KG1 (cell line): ENCODE results near the gene PEPD.

ENCODE experiments used
- DNase-seq: peaks from one replicate; lab custom pipeline; 2025; lab: John Stamatoyannopoulos, UW

PEPD gene

DNA sequence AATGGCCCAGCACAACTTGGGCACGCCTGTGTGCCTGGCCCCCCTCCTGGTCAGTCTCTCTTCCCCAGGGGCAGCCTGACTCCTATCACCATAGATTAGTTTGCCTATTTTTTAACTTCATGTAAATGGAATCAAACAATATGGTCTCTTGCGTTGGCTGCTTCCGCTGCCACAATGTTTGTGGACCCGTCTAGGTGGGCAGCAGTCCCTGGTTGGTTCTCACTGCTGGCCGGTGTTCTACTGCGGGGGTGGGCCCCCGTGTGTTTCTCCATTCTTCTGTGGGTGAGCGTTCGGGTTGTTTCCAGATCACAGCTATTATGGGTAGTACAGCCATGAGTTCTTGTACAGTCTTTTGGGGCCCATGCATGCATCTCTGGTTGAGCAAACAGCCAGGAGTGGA, 100.8 kb downstream of the PEPD start:
- no peak for DNase-seq

DNA sequence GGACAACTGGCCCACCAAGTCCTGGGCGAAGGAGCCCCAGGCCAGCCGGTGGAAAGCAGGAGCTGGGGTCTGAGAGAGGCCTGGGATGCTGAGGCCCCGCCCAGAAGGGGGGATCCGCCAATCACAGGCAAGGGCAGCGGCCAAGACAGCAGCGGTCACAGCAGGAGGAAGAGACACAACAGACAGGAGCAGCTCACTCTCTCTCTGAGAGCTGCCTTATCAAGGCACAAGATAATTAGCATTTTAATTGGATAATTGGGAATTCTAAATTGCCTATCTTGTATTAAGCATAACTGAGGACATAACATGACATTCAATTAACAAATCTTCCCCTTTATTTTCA, 101.8 kb downstream of the PEPD start:
- DNase-seq, result no peak

DNA sequence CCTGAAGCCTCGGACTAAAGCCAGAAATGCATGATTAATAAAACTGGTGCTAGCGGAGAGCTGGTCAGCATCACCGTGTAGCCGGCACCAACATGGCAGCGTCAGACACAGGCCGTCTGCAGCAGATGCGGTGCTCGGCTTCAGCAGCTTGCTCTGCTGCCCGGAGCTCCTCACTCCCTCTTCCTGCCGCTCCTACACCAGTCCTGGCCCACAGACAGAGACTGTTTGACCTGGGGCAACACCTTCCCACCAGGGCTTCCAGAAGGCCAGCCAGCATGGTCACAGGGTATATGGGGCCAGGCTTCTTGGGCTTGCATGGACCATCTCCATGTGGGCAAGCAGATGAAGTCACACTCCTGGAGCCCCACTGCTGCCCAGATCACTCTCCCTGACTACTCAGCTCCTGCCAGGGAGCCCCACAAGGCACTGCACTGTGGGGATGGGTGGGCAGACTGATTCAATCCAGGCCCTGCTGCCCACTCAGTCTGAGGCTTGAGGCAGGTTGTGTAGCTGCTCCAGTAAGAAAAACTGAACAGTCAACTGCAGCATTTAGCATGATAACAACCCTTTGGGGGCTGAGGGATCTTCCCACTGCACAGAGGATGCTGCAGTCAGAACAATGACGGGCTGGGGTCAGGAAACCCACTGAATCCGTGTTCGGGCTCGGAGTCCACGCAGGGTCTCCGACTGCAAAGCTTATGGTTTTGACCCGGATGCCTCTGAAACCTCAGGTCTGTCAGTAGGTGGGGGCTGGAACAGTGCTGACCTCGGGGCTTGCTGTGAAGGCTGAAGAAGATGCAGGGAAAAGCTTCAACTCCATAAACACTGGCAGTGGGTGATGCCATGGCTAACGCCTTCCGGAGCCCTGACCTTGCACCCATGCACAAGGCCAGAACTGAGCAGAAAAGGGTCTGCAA, 102.5 kb downstream of the PEPD start:
- no peak for DNase-seq

- no peak for DNase-seq
Measured at GRCh38 chr19:33418461-33418860, 103.1 kb downstream of the PEPD start.

GRCh38 chr19:33417751-33418150, 103.8 kb downstream of the PEPD start:
- no peak for DNase-seq

- peak; percentile 31 for DNase-seq
Measured at GRCh38 chr19:33416307-33417215, 105.0 kb downstream of the PEPD start.

GRCh38 chr19:33414667-33415605, 106.7 kb downstream of the PEPD start:
- no peak for DNase-seq

GRCh38 chr19:33413868-33414666, 107.5 kb downstream of the PEPD start:
- no peak for DNase-seq

GRCh38 chr19:33413426-33413725, 108.2 kb downstream of the PEPD start:
- no peak for DNase-seq

DNA sequence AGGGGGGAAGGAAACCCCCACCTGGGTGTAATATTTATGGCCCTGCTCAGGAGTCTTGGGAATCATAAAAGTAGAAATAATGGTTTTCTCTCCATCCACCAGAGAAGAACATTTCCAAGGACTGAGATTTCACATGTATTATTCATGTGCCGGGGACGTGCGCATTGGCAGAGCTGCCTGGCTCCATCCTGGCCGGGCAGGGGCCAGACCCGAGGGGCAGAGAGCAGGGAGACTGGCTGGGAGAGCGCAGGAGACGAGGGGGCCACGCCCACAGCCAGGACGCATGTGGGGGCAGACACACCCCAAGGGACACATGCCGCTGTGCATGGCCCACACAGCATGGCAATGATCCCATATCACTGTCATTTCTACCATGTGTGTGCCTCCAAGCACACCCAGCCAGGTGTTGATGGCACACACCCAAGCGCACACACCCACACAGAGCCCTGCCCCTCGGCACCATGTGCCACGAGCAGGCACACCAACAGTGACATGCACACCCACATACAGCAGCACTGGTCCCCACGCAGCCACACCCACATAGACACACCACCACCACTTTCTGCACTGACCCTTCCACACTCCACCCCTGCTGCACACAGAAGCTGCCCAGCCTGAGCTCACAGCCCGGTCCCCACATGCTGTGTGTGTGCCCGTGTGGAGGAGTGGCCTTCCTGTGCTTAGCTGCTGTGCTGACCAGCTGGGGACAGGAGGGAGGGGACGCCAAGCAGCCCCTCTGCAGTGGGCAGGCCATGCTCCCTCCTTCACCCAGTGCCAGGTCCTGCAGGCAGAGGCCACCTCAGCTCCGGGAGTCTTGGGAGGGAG, 108.8 kb downstream of the PEPD start:
- DNase-seq, result no peak

GRCh38 chr19:33411621-33412180, 109.9 kb downstream of the PEPD start:
- DNase-seq, result no peak

DNA sequence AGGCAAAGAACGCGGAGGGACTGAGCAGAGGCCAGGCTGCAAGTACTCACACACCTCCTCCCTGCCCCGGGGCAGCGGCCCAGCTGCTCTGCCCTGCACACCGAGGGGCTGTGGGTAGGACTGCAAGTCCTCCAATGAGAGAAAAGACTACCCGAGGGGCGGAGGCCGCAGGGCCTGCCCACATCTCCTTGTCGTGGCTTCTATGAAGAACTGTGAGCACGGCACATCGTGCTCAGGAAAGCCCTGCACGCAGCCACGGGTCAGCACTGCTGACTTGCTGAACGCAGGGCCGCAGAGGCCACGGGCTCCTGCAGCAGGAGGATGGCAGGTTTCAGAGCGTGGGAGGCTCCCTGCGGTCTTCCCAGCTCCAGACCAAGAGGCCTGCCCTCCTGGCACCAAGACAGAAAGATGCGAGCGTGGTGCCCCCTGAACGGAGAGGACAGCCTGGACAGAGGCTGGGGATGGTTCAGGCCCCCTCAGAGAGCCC, 110.6 kb downstream of the PEPD start:
- no peak for DNase-seq

DNA sequence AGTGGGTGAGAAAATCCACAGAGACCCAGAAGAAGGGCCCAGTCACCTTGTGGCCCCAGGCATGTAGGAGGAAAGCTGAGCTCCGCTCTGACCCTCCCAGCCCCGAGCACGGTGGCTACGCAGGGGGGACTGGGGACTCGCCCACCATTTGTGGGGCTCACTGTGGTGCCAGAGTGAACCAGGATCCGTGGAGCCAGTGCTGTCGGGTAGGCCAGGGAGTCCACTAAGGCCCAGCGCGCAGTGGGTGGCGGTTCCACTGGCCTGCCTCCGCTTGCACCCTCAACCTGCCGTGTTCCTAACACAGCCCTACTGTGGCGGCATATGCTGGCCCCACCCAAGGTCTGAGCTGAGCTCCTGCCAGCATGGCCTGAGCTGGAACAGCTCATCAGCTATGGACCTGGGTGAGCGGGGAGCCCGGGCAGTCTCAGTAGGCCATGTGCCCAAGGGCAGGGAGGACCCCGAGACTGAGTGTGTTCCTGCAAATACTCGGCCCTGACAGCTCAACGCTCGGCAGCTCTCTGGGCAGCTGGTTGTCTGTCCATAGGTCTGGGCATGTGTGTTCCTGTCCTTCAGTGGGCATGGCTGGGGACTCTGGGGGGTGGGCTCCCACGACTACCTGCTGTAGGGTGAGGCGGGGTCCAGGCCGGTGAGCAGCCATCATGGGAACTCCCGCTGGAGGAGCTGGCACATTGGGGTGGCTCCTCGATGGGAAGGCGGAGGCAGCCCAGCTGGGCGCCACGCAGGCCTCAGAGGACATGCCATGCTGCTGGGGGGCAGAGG, 111.5 kb downstream of the PEPD start:
- no peak for DNase-seq

GRCh38 chr19:33408538-33409434, 112.8 kb downstream of the PEPD start:
- no peak for DNase-seq

DNA sequence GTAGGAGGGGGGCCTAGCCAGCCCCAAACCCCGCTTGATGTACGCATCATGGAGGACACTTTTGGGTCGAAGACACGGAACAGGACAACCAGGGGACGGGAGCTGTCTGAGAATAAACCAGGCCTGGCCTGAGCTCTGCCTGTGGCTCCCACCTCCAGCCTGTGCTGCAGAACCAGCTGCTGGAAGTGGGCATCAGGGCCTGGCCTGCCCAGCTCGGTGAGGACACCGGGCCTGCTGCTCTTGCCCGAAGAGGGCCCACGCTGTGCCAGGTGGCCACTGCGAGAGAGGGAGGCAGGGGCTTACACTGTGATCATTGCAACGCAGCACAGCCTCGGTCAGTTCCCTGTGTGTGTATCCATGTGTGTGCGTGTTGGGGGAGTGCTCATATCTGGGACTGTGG, 113.5 kb downstream of the PEPD start:
- no peak for DNase-seq

- DNase-seq, result no peak
Measured at GRCh38 chr19:33407716-33408115, 113.9 kb downstream of the PEPD start.

- no peak for DNase-seq
Measured at GRCh38 chr19:33407140-33407551, 114.4 kb downstream of the PEPD start.

DNA sequence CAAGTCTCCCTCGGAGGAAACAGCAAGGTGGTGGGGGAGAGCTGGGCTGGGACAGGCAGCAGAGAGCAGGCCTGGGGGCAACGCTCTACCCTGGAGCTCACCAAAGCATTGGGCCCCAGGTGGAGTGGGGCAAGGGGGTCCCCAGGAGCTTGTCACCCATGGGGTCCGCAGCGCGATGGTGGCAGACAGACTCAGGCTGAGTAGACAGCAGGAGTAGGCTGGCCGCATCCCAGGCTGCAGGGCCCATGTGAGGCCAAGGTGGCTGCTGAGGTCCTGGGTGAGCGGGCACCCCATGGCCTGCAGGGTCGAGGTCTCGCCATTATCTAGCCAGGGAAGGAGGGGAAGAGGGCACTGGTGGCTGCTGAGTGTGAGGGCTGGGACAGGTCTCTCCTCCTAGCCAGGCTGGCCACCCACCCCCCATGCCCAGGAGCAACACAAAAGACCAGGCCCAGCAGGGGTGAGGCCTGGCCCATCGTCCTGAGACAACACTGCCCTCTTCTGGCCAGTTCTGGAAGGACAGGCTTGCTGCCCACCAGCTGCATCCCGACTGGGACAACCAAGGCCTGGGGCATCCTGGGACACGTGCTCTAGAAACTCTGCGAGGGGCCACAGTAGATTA, 115.0 kb downstream of the PEPD start:
- no peak for DNase-seq
